NCI-H1105 treated with DMSO at 0.1 percent for 48 hours (cell line): ENCODE results near the gene CCDC70.
"Not testable (repeated sequence)": the region's sequence is repeated elsewhere in the genome, so short reads cannot be mapped to it uniquely, and the experiment has no call there.

Experiments used
- DNase-seq: peaks from one replicate; lab custom pipeline; 2025; lab: John Stamatoyannopoulos, UW

The CCDC70 gene

DNA sequence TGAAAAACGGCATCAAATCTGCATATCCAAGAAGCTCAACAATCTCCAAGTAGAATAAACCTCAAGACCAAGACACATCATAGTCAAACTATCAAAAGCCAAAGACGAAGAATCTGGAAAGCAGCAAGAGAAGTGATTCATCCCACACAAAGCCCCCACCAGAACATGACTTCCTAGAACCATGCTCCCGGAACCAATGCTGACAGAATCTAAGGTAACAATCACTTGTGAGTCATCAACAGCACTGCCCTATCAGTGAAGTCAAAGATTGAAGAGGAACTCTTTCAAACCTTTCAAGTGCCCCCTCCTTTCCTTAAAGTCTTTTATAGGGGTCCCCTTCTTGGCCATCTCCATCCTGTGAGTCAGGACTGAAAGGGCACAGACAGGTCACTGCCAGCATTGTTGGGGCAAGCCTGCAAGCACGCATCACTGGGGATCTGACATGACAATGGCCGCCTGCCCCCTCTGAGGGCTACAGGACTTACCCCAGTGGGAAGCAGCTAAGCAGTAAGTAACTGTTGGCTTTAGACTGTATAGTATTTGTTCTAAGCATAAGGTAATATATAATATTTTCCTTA lies at the start of gene CCDC70:
CCDC70 (plus strand) TSS at position 247 of the 578 bp plus-strand sequence. CDS start 3,443 bp downstream, outside the sequence.
- DNase-seq: no peak

DNA sequence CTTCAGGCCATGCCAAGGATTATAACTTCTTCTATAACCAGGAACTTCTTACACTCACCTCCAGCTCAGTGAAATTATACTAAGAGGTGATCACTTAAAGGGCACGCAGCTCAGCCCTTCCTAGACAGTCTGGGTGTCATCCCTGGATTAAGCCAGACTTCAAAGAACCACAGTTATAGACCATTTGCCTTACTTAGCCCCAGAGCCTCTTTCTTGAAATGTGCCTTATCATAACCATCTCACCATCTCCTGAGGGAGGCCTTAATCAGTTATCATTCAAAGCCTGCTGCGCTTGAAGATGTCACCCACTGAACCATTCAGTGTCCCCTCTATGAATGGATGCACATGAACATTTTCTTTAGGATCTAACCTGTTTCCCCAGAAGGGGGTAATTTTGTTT lies 47.7 kb upstream of the CCDC70 start:
- DNase-seq: no peak

DNA sequence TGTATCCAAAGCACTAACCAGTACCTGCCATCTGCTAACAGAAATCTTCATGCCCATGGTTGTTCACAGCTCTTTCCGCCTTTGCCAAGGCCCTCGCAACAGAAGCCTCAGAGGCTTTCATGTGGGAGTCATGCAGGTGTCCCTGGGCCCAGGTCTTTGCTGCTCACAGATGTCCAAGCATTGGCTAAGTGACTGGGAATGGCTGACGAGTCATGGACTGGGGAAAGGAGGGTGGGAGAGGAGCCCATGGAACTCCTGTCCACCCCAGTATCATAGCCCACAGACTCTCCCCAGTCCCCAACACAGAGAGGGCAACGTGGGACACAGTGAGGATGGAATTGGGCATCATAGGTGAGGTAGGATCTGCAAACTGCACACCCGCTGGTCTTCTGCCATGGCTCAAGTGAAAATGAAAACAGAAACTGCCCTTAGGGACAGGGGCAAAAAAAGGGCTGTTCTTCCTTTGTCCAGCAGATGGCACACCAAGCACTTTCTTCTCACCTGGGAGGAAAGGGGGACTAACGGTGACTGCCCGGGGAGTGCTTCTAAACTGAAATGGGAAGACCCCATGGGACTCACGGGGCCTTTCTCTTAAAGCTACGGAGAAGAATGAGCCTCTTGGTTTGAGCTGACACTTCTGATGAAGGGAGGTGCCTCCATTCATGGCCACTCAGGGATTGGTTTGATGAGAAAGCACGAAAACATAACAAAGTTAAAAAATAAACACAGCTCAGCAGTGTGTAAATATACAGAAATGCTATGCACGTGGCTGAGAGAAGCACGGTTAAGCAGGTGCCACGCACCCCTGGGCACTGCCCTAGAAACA lies 46.7 kb upstream of the CCDC70 start:
- peak; percentile 36 for DNase-seq

DNA sequence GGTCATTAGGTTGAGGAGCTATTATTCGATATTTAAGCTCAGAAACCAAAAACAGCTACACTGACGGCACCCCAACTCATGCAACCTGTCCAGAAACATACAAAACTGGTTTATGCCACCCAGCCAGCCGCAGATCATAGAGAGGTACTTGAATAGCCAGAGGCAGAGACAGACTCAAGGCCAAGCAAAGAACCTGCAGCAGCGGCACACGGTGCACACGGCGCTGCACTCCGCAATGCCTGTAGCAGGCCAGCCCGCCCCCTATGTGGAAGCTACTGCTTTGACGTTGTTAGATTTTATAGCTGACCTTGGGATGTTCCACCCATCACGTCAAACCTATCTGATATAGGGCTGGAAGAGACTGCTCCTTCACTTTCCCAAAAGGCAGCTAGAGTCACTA lies 45.9 kb upstream of the CCDC70 start:
- no peak for DNase-seq

DNA sequence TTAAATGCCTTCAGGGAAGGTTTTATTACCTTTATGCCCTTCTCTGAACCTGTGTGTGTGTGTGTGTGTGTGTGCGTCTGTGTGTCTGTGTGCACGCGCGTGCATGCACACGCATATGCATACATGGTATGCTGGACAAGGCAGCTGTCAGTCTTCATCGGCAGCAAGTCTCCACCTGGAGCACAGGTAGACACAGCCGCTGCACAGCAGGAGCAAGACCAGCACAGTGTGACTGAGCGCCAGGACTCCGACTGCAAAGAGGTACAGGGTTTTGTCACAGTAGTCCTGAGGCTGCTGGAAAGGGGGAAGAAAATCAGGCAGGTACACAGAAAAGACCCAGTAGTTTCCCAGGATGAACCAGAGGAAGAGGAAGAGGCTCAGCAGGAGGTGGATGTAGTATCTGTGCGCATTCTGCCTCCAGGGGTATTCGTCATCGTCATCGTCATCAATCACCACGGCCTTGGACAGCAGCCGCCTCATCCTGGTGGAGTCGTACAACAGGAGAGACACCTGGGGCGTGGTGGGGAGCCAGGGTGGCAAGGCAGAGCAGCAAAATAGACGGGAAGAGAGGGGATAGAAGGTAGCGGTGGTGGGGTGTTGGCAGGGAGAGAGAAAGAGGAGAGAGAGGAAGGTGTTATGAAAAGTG lies 45.0 kb upstream of the CCDC70 start:
- DNase-seq: no peak

DNA sequence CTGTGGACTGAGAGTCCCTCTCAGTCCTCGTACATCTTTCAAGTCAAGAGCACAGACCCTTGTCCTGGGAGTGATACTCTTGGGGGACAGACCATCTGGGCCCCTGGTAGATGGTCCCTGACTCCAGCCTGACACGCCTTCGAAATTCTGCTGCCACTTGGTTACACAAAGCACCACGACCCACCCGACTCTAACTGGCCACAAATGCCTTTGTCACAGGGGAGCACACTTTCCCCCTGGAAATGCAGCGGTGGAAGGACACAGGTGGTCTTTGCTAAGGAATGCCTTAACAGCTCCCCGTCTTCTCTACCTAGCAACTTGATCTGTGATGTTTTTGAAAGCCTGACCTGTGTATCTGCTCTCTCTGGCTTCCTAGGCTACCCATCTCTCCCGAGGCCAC lies 44.1 kb upstream of the CCDC70 start:
- no peak for DNase-seq

DNA sequence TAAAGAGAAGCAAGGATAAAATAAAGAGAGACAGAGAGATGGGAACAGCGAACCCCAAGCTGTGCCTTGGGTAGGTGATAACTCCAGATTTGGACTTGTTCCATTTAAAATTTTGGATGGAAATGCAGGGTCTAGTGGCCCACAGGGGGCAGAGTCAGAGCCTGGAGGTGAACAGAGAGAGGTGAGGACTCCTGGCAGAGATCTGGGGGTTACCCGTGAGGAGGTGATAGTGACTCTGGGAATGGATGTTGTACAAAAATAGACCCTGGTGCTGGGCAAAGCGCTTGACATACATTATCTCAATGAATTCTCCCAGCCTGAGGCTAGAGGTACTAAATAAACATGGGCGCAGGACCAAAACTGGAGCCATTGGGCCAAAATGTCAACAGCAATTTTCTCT lies 43.5 kb upstream of the CCDC70 start:
- DNase-seq: no peak

DNA sequence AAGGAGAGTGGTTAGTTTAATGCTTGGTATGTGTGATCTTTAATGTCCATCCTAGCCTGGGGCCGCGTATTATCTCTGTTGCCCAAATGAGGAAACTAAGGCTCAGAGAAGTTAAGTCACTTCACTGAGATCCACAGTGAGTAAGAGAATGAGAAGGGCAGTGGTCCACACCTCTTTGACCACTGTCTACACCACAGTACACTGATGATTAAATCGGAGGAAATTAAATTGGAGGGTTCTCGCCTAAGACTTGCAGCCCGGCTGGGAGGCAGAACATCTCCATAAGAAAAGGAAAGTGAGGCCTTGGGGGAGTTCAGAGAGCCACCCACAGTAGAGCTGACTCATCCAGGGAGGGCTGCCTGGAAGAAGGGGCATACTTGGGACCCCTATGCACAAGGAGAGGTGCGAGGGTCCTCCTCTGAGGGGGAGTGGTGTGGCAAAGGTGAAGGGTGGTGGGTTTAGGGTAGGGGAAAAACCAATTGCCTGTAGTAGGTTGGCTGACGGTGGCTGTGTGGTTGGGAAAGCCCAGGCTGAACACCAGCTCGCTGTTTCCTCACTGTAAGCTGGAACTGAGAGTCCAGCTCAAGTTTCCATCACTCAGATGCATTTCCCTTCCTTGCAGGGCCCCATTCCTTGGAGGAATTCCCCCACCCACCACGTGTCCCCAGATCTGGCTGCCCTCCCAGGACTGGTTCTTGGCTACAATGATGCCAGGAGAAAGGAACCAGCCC lies 42.8 kb upstream of the CCDC70 start:
- no peak for DNase-seq

DNA sequence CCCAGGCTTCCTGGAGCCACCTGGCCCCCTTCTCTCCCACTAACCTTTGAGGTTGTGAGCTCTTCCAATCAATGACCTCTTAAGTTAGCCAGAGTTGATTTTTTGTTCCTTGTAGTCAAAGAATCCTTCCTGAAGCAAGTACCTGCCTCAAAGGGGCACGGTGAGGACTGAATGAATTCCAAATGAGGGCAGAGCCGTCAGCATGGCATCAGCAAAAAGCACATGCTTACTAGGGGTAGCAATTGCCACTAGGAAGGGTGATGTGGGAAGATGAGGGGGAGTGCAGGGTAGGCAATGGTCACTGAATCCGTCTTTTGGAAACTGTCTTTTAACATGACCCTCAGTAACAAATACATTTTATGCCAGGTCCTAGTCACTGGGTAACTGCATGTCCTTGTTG lies 42.2 kb upstream of the CCDC70 start:
- no peak for DNase-seq

DNA sequence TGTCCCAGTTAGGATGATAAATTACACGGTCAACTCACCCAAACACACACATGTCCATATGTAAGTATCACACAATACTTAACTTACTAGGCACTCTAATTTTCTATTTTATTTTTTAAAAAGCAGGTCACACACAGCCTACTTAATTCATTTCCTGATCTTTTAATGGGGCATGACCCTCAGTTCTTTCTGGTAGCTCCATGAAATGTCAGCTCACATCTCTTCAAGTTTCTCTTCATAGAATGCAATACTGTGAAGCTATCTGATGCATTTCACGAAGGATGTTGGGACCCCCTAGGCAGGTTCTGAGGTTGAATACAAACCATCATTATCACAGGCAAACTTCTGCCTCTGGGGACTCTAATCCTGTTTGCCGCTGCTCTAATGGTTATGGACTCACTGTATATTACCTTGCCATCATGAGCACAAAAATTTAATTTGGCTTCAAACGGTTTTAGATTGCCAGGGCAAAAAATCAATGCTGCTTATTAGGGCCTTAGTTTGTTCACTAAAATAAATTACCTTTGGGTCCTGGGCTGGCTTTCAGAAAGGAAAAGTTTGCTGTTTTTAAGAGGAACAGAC lies 41.7 kb upstream of the CCDC70 start:
- no peak for DNase-seq

DNA sequence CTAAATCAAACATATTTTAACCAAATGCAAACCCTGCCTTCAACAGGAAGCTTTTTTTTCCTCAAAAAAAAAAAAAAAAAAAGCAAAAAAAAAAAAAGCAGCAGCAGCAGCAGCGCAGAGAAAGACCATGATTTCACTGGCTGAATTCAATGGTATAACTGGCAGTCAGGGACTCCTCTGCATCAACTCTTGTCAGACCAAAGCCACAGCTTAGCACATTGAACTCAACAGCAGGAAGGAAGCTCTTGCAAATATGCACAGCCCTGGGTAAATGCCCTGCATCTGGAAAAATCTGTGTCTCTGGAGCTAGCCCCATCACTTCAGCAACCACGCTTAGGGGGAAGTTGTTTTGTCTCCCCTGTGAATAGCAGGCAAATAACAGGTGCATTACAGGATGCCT lies 40.2 kb upstream of the CCDC70 start:
- DNase-seq: no peak

DNA sequence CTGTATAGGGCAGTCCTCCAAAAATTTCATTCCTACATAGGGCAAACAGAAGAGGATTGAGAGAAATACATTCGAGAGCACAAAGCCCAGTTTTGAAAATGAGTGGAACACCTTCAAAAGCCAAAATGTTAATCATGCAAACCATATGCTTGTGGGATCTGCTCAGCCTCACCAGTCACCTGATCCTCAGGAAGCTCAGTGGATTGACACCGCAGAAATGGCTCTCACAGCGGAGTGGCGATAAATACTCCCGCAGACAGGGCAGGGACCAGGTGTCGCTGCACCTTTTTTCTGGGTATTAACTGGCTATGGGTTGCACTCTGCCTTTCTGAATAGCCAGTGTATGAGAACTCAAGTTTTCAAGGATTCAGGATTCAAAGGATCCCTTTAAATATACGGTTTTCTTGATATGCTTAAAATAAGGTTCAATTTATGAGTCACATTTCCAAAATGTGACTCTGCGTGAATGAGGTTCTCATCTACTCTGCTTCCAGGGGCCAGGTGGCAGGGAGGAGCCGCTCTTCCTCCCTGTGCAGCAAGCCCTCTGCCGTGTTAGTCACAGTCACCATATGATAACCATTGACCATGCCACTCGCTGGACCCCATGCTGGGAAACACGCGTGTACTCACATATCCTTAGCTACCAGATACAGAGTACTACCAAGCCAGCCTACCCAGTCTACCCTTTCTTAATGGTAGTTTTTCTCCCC lies 39.5 kb upstream of the CCDC70 start:
- DNase-seq: no peak

DNA sequence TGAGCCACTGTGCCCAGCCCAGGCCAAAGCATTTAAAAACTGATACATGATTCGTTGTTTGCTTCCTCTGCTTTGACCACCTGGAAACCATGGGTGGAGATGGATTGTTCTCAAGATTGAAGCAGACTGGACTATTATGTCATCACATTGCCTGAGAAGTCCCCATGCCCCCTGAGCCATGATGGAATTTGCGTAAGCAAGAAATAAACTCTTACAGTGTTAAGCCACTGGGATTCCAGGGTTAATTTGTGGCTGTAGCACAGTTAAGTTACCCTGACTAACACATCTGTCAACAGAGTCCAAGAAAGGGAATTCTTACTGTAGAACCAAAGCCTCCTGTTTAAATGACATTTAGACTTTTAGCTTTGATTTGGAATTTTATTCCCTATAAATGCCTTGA lies 38.4 kb upstream of the CCDC70 start:
- no peak for DNase-seq

DNA sequence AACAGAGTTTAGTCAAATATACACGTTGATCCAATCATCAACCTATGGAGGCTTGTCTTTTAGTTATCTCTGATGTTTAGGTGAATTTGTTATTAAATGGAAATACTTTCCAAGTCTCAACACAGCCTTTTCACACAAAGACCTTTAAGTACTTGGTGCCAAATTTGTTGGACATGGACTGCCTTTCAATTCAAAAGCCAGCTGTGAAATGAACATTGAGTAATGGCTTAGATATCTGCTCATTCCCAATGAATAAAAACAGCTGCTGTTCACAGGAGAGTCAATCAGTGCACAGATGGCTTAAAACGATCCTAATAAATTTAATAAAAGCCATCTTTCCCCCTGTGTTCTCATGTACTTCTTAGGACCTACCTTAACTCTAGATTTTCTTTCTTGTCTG lies 37.9 kb upstream of the CCDC70 start:
- no peak for DNase-seq

DNA sequence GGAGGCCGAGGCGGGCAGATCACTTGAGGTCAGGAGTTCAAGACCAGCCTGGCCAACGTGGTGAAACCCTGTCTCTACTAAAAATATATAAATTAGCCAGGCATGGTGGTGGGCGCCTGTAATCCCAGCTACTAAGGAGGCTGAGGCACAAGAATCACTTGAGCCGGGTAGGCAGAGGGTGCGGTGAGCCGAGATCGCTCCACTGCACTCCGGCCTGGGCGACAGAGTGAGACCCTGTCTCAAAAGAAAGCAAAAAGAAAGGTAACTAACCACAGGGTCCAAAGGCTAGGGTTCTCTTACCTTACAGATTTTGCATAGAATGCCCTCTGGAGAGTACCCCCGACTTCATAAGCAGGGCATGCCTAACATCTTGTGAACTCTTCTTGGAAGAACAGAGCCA lies 37.1 kb upstream of the CCDC70 start:
- DNase-seq: not testable (repeated sequence)

DNA sequence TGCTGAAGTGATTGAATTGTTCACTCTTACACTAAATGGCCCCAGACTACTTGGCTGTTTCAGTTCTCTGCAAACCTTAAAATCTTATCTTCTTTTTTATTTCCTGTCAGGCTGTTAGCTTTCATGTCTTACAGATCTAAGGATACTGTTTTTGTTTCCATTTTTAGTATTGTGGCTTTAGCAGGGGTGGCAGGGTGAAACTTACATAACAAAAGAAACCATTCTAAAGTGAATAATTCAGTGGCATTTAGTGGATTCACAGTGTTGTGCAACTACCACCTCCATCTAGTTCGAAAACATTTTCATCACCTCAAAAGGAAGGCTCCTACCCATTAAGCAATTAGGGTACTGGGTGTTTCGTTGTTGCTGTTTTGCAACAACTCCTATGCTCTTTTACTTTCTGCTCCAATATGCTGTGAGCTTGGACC lies 36.6 kb upstream of the CCDC70 start:
- no peak for DNase-seq

DNA sequence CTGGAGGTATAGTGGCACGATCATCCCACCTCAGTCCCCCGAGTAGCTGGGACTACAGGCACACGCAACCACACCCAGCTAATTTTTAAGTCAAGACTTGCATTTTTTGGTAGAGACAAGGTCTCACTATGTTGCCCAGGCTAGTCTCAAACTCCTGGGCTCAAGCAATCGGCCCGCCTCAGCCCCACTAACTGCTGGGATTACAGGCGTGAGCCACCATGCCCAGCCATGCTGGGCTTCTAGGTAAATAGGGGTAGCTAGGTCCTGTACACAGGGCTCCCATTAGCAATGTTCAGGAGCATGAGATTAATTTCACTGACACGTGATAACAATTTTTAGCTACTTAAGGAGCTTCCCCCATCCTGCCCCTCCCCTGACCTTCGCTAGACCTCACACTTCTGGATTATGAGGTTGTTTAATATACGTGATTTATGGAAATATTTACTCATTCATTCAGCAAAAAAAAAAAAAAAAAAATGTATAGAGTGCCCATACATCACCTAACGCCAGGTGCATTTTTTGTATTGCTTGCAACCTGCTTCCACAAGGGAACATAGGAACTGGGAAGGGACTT lies 36.0 kb upstream of the CCDC70 start:
- DNase-seq: no peak

DNA sequence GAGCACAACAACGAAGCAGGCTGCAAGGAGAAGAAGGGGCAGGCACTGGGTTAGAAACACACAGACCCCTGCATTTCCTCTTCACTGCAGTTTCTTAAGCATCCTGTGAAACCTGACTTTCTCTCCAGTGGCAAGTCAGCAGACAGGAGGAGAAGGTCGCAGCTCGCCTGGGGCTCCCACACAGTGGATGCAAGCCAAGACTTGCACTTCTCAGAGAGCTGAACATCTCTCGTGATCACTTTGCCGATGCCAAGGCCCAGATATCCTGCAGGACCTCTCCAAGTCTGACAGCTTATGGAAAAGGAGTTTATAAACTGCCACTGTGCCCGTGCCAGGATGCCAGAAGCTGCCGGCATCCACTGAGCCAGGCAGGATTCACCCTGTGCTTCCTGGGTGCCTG lies 35.2 kb upstream of the CCDC70 start:
- no peak for DNase-seq

DNA sequence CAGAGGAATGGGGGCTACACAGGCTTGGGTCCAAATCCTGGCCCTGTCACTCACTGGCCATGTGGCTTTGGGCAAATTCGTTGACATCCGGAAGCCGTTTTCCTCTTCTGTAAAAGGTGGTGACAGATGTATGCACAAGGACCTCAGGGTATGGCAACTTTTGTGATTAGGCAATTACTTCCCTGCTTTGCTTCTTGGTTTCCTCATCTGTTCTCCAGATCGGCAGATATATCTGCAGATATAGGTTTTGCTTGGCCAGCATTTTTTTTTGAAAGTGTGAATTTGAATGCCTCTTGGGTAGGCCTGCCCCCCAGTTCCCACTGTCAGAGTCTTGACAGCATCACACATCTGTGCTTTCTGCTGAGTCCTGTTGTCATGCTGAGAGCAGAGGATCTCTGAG lies 34.5 kb upstream of the CCDC70 start:
- DNase-seq: no peak

DNA sequence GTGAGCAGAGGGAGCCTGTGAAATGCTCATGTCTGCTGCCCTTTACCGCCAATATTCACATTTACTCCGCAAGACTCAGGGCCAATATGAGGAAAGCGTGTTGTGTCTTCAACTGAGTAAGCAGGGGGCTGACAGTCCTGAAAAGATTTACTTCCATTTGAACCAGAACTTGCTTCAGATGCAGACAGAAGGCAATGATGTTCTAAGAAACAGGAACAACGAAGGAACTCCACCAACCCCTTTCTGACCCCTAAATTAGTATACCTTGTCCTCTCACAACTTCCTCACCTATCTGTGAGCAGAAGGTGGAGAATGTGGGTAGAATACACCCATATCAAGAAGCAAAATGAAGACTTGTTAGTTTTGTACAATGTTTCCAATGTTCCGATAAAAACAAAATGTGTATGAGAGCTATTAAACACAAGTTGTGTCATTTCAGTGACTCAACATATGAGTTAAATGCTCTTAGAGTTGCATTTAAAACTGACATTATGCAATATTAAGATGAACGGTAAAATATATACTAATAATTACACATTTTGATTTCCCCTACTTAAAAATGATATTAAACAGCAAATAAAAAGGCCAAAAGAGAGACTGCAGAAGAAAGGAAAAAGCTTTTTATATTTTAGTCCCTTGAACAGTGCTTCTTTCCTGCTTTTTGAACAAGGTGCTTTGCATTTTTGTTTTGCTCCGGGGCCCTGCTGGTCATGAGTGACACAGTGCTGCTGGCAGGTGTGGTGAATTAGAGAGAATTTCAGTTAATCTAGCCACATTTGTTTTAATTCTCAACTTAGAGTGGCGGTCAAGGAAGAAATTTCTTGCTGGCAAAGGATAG lies 32.8 kb upstream of the CCDC70 start:
- DNase-seq: no peak
